GM19455 (cell line): ENCODE data around the gene CD22.

Experiments used
- ATAC-seq: cut with Tn5 transposase; IDR thresholded peaks from one replicate; pipeline ENCODE4 v1.9.1; 2021; ENCODE audit not compliant: unreplicated experiment

Gene CD22

GRCh38 chr19:35340431-35340830 is 11.4 kb downstream of the CD22 start:
- ATAC-seq = no peak

GRCh38 chr19:35341006-35341405 is 12.0 kb downstream of the CD22 start:
- ATAC-seq = no peak

- ATAC-seq = no peak
These were observed 12.7 kb downstream of the CD22 start for GRCh38 chr19:35341565-35342225.

- no peak for ATAC-seq
These were observed 13.4 kb downstream of the CD22 start for GRCh38 chr19:35342430-35342829.

GRCh38 chr19:35344511-35345031 is 15.6 kb downstream of the CD22 start:
- ATAC-seq = no peak

- no peak for ATAC-seq
These were observed 16.7 kb downstream of the CD22 start for GRCh38 chr19:35345671-35346111.

- no peak for ATAC-seq
These were observed 17.4 kb downstream of the CD22 start for GRCh38 chr19:35346193-35347052.

- peak; percentile 54 for ATAC-seq
These were observed 18.4 kb downstream of the CD22 start, which contains the start of gene FFAR1 for GRCh38 chr19:35347171-35347929. TSS of gene FFAR1 (plus strand) at chr19:35347902. CDS start at chr19:35351552, 3,650 bp downstream.

GRCh38 chr19:35347930-35348298 is 18.9 kb downstream of the CD22 start:
- no peak for ATAC-seq

- no peak for ATAC-seq
These were observed 20.1 kb downstream of the CD22 start for GRCh38 chr19:35348911-35349611.

GRCh38 chr19:35349614-35350521 is 20.9 kb downstream of the CD22 start:
- no peak for ATAC-seq

- ATAC-seq = no peak
These were observed 21.6 kb downstream of the CD22 start for GRCh38 chr19:35350591-35350990.

GRCh38 chr19:35351411-35352176 is 22.6 kb downstream of the CD22 start:
- no peak for ATAC-seq

GRCh38 chr19:35352177-35352447 is 23.1 kb downstream of the CD22 start:
- ATAC-seq = no peak

- ATAC-seq = no peak
These were observed 23.7 kb downstream of the CD22 start for GRCh38 chr19:35352448-35353304.

GRCh38 chr19:35353635-35354034 is 24.6 kb downstream of the CD22 start:
- no peak for ATAC-seq

GRCh38 chr19:35354898-35355297 is 25.9 kb downstream of the CD22 start:
- ATAC-seq = no peak

- ATAC-seq = no peak
These were observed 26.9 kb downstream of the CD22 start for GRCh38 chr19:35355791-35356460.
